Activated CD4-positive, alpha-beta T cell treated with anti-CD3 and anti-CD28 coated beads, Interleukin-2, amount 50 U/mL, for 24 hours (primary cell): Measurements from ENCODE around the gene UTS2.

Source experiments
- DNase-seq, 2 donors: peaks; one replicate each; pipeline ENCODE4 v3.0.0-alpha.2; 2020; ENCODE audit warnings: low read depth in 1 of 2, low spot score in 1 of 2

Gene UTS2, protein sequence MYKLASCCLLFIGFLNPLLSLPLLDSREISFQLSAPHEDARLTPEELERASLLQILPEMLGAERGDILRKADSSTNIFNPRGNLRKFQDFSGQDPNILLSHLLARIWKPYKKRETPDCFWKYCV

DNA sequence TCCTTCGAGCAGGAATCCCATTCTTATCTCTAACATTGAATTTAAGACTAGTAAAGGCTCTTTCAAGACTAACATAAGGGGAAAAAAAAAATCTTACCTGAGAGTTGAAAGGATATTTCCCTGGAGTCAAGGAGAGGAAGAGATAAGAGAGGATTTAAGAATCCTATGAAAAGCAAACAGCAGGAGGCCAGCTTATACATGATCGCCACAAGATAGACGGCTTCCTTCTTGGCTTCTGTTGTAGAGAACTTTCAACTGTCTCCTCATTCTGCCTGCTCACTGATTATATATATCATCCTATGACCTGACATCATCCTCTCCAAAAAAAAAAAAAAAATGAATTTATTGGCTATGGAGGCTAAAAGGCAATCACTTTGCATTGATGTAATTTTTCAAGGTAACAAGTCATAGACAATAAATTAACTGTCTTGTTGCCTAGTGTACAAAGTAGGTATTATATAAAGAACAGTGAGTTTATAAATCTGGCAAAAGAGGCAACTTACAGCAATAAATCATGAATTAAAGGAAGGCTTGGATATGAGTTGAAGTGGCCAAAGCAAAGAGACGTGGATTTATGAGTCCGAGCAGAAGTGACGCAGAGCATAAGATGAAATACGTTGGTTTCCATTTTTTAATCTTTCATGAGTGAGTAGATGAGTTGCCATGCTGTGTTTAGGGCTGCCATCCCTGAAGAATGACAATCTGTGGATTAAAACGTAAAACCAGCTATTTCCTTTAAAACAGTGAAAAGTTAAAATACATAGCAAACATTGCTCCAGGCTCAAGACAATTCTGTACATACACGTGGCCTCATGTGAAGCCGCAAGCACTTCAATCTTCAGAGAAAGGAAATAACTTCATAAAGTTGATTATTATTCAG lies at the start of gene UTS2:
Gene UTS2 (minus strand): TSS at position 262 of the 880 bp plus-strand sequence. CDS start 62 bp downstream, at position 200.
- no peak for DNase-seq

DNA sequence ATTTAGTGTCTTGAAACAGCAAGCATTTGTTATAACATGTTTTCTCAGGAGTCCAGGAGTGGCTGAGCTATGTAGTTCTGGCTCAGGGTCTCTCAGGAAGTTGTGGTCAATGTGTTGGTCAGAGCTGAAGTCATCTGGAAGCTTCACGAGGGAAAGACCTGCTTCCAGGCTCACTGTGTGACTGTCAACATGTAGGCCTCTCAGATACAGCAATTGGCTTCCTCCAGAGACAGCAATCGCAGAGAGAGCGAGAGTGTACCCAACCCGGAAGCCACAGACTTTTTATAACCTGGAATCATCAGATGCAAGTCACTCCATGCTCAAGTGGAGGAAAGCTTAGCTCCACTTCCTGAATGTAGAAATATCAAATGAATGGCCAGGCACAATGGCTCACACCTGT lies 46.9 kb upstream of the UTS2 start:
- no peak for DNase-seq

DNA sequence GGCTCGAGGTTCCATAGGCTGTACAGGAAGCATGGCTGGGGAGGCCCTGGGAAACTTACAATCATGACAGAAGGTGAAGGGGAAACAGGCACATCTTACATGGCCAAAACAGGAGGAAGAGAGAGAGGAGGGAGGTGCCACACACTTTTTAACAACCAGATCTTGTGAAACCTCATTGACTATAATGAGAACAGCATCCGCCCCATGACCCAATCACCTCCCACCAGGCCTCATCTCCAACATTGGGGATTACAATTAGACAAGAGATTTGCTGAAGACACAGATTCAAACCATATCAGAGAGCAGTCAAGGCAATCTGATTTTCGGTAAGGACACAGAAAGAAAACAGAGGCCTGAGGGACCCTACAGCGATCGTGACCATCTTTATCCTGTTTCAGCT lies 46.1 kb upstream of the UTS2 start:
- no peak for DNase-seq

DNA sequence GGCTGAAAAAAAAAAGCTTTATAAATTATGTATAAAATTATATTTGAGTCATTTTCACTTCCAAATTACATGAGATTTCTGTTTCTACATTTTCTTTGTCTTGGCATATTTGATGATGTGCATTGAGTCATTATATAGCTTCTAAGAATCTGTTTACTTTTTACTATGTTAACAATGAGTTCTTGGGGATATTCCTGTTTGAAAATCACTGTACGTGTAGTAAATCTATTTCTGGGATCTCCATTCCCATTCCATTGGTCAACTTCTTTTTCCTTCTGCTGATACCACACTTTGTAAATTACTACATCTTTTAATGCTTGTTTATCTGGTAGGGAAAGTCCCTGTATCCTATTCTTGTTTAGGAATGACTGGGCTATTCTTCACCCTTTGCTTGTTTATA lies 44.1 kb upstream of the UTS2 start:
- DNase-seq: no peak

DNA sequence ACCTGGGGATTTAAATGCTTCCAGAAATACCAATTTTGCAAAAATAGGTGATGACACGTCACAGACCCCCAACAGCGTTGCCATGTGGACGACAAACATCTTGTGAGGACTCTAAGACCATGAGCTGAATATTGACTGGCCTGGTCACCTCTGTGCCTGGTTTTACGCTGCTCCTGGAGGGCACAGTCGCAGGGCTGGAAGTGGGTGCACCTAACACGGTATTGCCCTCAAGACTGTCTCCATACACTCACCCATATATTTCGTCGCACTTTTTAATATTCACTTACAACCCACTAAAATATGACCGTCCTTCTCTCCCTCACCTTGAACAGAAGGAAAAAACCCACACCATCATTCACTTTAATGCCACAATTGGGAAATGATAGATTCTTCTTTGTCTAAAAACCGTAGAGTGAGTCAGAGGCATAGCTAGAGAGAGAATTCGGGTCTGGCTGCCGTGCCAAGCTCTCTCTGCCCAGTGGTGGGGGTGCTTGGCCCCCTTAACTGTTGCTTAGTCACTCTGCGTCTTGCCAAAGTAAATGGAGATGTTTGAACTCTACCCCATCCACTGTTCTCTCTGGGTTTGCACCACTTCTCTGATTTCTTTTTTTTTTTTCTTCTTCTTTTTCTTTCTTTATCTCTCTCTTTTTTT lies 40.8 kb upstream of the UTS2 start:
- DNase-seq: no peak

DNA sequence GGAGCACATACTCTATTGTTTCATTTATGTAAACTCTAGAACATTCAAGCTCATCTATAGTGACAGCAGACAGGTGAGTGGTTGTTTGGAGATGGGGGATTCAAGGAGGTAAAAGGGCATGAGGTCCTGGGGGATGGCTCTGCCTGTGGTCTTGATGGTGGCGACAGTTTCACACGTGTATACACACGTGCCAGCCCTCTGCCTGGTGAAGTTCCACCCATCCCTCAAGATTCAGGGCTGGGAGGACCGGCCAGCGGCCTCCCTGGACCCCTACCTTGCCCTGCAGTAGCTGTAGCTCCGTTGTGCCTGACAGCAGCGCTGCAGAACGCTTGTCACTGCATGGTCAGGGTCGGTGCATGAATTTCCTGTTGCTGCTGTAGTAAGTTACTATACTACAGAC lies 38.9 kb upstream of the UTS2 start:
- DNase-seq: no peak

DNA sequence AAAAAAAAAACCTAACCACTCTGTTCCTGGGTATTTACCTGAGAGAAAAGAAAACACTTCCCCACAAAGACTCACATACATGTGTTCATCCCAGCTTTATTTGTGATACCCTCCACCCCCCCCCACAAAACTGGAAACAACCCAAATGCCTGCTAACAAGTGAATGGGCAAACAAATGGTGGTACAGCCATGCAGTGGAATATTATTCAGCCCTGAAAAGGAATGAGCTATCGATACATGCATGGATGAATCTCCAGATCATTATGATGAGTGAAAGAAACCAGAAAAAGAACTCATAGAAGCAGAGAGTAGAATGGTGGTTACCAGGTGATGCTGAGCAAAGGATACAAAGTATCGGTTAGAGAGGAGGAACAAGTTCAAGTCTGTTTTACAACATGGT lies 38.0 kb upstream of the UTS2 start:
- DNase-seq: no peak

DNA sequence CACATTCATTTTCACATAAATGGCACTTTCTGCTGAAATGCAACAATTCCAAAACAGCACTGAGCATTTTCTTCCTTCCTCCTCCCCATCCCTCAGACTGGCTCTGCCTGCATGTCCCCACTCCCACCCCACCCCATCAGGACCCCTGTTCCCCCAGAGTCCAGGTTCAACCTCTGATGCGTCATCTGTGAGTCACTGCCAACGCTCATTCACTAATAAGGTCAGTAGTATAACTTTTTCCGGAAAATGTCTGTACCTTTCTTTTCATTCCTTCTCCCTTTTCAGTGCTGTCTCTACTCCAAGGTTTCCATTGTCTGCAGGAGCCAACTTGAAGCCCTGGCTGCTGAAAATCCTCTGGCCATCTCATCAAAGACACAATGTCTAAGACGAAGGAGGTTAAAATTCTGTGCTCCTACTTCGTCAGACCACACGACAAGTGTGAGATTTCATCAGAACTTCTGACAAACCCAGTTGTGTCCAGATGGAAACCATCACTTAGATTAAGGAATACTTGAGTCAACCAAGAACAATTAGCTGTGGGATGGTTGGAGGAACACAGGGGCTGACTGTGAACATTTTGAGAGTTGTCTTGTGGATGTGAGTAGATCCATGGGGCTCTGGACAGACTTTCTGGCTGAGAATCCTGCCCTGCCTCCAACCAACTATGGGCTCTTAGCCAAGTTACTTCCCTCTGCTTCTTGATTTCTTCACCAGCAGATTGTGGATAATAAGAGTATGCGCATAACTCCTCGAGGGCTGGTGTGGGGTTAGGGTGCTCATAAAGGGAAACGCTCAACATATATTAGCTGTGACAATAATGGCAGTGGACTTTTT lies 35.6 kb upstream of the UTS2 start:
- DNase-seq: no peak

DNA sequence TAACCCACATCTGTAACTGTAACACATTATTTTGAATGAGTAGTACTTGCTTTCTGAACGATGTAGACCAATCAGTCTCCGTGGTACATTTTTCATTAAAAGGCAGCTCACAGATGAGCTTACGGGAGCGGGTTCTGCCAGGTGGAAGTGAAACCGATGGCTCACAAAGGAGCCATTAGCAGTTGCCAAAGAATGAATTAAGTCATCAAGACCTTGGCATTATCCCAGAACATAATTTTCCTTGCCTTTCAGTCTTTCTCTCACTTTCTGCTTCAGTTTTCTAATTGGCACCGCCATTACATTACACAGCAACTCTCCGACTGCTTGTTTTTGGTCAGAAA lies 33.5 kb upstream of the UTS2 start:
- no peak for DNase-seq

DNA sequence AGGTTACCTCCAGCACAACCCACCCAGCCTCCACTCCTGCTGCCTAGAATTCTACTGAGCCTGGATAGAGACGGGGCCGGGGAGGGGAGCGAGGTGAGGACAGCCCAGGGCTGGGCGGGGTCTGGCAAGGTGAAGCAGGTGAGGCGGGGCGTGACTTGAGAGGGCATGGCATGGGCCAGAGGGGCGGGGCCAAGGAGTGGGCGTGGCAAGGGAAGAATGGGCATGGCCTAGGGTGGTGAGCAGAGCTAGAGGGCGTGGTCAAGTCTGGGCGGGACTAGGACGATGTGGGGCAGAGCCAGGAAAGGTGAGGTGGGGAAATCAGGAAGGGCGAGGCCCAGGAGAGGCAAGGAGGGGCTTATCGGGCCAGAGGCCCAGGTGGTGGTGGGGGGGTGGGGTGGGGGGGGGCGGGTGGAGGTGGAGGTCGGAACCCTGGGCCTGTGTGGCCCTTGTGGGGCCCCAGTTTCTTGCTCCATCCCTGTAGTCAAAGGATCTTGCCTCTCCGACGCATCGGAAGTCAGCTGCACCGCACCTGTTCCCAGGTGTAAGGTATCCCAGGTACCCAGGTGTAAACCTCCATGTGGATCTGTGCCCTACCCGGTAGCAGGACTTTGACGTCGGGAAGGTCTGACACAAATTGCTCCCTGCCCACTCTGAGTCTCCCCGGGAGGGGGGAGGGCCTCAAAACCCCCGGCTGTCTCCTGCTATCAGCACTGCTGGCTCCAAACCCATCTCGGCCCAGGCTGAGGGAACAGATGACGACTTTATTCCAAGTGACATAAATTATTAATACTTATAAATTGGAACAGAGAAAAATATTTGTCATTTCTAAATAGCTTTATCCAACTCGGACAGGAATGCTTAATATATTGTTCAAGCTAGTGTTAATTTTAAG lies 32.9 kb upstream of the UTS2 start:
- DNase-seq: no peak

DNA sequence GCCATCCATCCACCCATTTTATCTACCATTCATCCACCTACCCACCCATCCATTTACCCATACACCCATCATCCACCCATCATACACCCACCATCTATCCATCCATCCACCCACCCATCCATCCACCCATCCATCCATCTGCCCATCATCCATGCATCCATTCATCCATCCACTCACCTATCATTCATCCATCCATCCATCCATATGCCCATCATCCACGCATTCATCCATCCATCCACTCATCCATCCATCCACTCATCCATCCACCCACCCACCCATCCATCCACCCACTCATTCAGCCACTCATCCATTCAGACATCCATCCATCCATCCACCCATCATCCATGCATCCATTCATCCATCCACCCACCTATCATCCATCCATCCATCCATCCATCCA lies 31.9 kb upstream of the UTS2 start:
- DNase-seq: no peak

DNA sequence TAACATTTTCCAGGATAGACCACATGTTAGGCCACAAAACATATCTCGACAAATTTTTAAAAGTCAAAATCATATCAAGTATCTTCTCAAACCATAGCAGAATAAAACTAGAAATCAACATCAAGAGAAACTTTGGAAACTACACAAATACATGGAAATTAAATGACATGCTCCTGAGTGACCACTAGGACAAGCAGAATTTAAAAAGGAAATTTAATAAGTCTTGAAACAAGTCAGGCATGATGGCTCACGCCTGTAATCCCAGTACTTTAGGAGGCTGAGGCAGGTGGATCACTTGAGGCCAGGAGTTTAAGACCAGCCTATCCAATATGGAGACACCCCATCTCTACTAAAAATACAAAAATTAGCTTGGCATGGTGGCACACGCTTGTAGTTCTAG lies 26.4 kb upstream of the UTS2 start:
- DNase-seq: no peak

DNA sequence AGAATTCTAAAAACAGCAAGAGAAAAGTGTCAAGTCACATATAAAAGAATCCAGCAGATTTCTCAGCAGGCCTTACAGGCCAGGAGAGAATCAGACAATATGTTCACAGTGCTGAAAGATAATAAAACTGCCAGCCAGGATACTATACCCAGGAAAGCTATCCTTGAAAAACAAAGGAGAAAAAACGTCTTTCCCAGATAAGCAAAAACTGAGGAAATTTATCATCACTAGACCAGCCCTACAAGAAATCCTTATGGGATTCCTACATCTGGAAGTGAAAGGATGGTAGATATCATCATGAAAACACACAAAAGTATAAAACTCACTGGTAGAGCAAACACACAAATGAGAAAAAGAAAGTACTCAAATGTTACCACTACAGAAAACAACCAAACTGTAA lies 25.2 kb upstream of the UTS2 start:
- no peak for DNase-seq

DNA sequence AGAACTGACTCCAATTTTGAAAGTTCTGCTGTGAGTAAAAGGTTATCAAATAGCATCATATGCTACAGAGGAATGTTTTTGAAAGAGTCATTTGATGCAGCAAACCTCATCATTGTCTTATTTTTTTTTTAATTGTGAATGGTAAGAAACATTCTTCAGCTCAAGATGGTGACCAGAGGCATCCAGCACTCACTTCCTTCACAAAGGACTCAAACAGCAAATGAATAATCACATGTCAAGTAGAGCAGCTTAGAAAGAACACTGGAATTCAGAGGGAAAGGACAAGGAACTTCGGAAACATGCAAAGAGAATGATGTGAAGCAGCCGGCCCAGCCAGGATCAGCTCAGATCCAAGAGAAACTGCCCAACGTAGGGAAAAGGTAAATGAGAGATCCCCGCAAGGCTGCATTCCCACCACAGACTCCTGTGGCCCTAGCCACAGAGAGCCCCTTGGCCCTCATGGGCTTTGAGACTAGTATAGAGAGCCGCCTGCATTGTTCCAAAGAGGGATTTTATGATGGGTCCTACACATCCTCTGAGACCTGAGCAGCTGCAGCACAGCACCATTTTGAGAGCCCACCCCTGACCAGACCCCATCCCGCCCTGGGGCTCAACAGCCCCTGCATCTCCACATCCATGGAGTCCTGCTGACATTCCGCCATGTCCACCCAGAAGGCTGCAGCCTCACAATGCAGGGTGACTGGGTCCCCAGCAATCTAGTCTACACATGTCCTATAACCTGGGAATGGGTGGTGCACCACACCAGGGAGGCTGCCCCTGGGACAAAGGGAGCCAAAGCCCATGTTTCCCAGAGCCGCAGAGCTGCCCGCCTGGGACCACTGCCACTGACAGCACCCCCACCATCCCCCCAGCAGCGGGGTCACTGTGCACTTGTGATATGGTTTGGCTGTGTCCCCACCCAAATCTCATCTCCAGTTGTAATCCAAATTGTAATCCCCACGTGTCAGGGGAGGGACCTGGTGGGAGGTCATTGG lies 21.2 kb upstream of the UTS2 start:
- DNase-seq: no peak

DNA sequence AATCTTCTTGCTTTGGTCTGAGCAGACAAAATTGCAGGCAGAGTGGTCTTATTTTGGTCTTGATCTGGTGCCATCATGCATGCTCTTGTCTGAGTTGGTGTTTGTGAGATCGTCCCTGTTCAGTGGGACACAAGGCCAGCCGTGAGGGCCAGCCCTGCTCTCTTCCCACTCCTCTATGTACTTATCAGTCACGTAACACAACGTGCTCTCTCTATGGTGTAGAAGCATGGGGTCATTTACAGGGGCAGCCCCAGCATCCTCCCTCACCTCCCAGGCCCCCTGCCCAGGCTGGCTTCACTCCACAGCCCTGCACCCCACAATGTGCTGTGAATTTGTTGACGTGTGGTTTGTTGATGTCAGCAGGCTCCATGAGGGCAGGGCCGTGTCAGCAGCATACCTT lies 18.3 kb upstream of the UTS2 start:
- no peak for DNase-seq

DNA sequence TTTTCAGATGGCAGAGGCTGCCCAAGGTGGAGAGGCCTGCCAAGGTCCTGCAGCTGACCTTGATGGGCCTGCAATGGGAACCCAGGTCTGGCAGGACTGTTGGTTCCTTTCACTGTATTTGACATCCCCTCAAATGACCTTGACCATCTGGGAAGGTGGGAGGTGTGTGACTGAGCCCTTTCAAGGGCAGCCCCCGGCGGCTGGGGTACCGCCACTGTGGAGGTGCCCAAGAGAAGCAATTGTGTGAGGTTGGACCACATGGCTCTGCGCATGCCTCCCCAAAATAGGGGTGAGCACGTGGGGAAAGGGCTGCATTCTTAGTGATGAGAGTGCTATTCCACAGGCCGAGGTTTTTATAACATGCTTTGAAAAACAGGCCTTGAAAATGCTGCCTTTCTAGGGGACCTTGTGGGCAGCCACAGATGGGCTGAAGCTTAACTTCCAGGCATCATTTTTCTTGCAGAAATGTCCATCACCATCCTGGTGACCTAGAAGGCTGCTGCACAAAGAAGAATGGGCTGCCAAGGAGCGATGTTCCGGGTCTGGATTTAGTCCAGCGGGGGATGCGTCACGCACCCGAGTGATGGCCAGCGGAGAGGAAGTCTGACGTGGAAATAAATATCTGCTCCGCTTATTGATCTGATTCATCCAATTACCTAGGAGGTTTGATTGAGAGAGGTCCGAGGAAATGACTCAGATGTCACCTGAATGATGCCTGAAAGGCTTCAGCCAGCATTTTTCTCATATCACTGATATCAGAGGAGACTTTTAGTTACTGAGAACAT lies 16.5 kb upstream of the UTS2 start:
- no peak for DNase-seq

DNA sequence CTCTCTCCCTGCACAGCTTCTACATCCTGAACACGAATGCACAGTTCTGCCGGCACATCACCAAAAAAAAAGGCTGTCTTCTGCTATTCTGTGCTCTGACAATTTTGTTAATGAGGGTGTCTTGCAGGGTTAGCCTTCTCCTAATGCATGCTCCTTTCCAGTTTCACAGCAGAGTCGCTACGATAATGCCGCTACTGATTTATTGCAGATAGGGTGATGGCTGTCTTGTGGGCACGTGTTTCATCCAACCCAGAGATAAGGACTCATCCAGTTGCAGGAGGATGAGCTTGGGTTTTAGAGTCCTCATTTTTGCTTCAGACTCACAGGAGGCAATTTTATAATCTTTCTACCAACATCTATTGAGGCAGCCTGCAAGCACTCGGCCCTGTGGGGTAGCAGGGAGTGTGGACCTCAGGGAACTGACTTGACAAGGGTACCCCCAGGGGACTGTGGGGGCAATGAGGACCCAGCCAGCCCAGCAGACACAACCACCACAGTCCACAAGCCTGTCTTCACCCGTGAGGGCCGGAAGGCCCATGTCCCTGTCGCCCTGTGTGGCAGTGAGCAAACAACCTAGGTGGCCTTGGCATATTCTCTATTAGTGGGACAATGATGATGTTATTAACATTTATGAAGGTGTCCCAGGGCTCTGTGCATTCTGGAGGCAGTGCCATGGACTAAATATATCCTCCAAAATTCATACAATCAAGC lies 15.4 kb upstream of the UTS2 start:
- no peak for DNase-seq

DNA sequence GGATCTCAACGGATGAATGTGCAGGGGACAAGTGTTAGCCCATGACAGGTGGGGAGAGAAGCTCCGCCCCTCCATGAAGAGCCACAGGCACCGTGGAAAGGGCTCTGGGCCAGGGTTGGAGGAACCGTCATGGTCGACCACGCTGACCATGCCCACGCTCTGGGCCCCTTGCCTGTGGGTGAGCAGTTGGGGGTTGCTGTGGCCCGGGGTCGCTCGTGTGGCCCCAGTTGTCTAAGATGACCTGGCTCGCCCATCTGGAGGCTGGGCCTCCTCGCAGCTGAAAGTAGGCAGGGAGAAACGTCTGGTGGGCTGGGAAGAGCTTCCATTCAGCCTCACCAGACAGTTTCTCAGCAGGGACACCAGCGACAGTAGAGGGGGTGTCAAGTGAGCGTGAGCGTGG lies 13.1 kb upstream of the UTS2 start:
- DNase-seq: no peak
